ENCODE measurements around the gene CAMTA1.

The CAMTA1 gene

GRCh38 chr1:7333094-7333493, 547.8 kb downstream of the CAMTA1 start:
- no peak for DNase-seq

- no peak for DNase-seq
These were observed 548.4 kb downstream of the CAMTA1 start for GRCh38 chr1:7333620-7334019.

GRCh38 chr1:7334475-7335035, 549.3 kb downstream of the CAMTA1 start:
- peak; percentile 97 for DNase-seq

GRCh38 chr1:7335224-7335879, 550.1 kb downstream of the CAMTA1 start:
- peak; percentile 58 for DNase-seq

- no peak for DNase-seq
These were observed 553.2 kb downstream of the CAMTA1 start for GRCh38 chr1:7338439-7338838.

- DNase-seq, result no peak
These were observed 553.8 kb downstream of the CAMTA1 start for GRCh38 chr1:7339014-7339413.

- DNase-seq, result no peak
These were observed 554.7 kb downstream of the CAMTA1 start for GRCh38 chr1:7339953-7340352.

- peak; percentile 65 for DNase-seq
These were observed 556.1 kb downstream of the CAMTA1 start for GRCh38 chr1:7341145-7341905.

GRCh38 chr1:7343882-7344281, 558.6 kb downstream of the CAMTA1 start:
- DNase-seq, result no peak

GRCh38 chr1:7344299-7344698, 559.0 kb downstream of the CAMTA1 start:
- DNase-seq, result no peak

- no peak for DNase-seq
These were observed 560.3 kb downstream of the CAMTA1 start for GRCh38 chr1:7345516-7345915.

GRCh38 chr1:7346070-7346596, 560.9 kb downstream of the CAMTA1 start:
- DNase-seq, result no peak

- DNase-seq, result no peak
These were observed 561.6 kb downstream of the CAMTA1 start for GRCh38 chr1:7346600-7347570.

- no peak for DNase-seq
These were observed 562.8 kb downstream of the CAMTA1 start for GRCh38 chr1:7348073-7348472.

- no peak for DNase-seq
These were observed 563.3 kb downstream of the CAMTA1 start for GRCh38 chr1:7348580-7348979.

- no peak for DNase-seq
These were observed 565.5 kb downstream of the CAMTA1 start for GRCh38 chr1:7350804-7351203.

GRCh38 chr1:7351649-7352048, 566.4 kb downstream of the CAMTA1 start:
- DNase-seq, result no peak

GRCh38 chr1:7352364-7352763, 567.1 kb downstream of the CAMTA1 start:
- DNase-seq, result no peak

GRCh38 chr1:7352974-7353373, 567.7 kb downstream of the CAMTA1 start:
- DNase-seq, result no peak

- DNase-seq, result no peak
These were observed 570.4 kb downstream of the CAMTA1 start for GRCh38 chr1:7355646-7356045.

- no peak for DNase-seq
These were observed 570.8 kb downstream of the CAMTA1 start for GRCh38 chr1:7356079-7356478.

GRCh38 chr1:7358425-7358824, 573.2 kb downstream of the CAMTA1 start:
- no peak for DNase-seq

GRCh38 chr1:7360526-7360925, 575.3 kb downstream of the CAMTA1 start:
- DNase-seq, result no peak

Measured in NCI-H1105 treated with DMSO at 0.1 percent for 48 hours (cell line).